Measurements from ENCODE around the gene IMPA2. TPM values are rescaled to one million over a fixed set of nuclear protein-coding genes. Genes with fewer than 3 reads are reported as not detected.

IMPA2 gene
- total RNA-seq, 1 experiment from 2014 or later = 37.6 TPM

DNA sequence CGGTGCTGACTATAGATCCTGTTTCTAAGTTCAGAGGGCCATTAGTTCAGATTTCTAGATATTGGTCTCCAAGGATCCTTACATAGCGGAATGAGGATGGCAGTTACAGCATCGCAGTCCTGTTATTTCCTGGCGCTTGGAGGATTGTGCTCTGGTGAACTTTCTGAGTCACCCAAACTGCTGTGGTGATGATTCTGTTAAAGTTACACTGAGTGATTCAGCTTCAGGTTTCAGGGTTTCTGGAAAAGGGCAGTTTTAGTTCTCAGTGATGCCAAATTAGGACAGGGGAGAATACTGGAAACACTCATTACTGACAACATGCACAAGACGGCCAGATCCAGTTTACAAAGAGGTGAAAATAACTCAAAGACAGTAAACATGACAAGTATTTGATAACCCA lies 60.3 kb downstream of the IMPA2 start:
- ChIA-PET CTCF (no interaction called here), POLR2A (no interaction called here)
- no peak for TF ChIP-seq REST (IDR thresholded peaks at IDR 0.05; ENCODE audit: insufficient read depth in 1 of 2, low read depth in 2 of 2, low read length in 1 of 2)
- TF ChIP-seq, protein P1, sequence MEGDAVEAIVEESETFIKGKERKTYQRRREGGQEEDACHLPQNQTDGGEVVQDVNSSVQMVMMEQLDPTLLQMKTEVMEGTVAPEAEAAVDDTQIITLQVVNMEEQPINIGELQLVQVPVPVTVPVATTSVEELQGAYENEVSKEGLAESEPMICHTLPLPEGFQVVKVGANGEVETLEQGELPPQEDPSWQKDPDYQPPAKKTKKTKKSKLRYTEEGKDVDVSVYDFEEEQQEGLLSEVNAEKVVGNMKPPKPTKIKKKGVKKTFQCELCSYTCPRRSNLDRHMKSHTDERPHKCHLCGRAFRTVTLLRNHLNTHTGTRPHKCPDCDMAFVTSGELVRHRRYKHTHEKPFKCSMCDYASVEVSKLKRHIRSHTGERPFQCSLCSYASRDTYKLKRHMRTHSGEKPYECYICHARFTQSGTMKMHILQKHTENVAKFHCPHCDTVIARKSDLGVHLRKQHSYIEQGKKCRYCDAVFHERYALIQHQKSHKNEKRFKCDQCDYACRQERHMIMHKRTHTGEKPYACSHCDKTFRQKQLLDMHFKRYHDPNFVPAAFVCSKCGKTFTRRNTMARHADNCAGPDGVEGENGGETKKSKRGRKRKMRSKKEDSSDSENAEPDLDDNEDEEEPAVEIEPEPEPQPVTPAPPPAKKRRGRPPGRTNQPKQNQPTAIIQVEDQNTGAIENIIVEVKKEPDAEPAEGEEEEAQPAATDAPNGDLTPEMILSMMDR (IDR thresholded peaks at IDR 0.05) = no peak
- TF ChIP-seq TCF7L2 (IDR thresholded peaks at IDR 0.05; ENCODE audit: low read depth, low read length) = no peak
- TF ChIP-seq SIN3A (IDR thresholded peaks at IDR 0.05; ENCODE audit: borderline replicate concordance, insufficient read depth, low read depth, low read length) = no peak
- TF ChIP-seq POLR2AphosphoS5 (IDR thresholded peaks at IDR 0.05; ENCODE audit: low read depth, low read length) = no peak
- Histone ChIP-seq H3K27me3 (ENCODE audit: control insufficient read depth, insufficient read depth, low read length) (no peaks in the 10 kb centered on the region), H3K9me3 (ENCODE audit: control insufficient read depth, insufficient read depth, low read depth, low read length) (no peaks in the 10 kb centered on the region), H3K4me1 (ENCODE audit: control insufficient read depth, insufficient read depth, low read length) (no peaks in the 10 kb centered on the region), H3K27ac (ENCODE audit: low read length) (no peak overlapping the region), H3K36me3 (ENCODE audit: control insufficient read depth, insufficient read depth, low read length) (no peaks in the 10 kb centered on the region), H3K4me3 (ENCODE audit: low read depth in 2 of 2, low read length in 2 of 2) (no peak overlapping the region)
- in situ Hi-C loops (cut with HindIII; ENCODE audit: low pct_unique_long_range_greater_than_20kb, low sequenced_read_pairs) = no loop called here
- intact Hi-C loops (cut with micrococcal nuclease; ENCODE audit: unreplicated experiment) = loop anchor here (5.0 kb wide), 1 partner anchor 309 kb away; no protein-coding TSS in a partner anchor
- no peak for ATAC-seq
- no peak for DNase-seq (ENCODE audit: low read depth, low spot score)
- BruUV-seq (replicated peaks) = no TSS peak

DNA sequence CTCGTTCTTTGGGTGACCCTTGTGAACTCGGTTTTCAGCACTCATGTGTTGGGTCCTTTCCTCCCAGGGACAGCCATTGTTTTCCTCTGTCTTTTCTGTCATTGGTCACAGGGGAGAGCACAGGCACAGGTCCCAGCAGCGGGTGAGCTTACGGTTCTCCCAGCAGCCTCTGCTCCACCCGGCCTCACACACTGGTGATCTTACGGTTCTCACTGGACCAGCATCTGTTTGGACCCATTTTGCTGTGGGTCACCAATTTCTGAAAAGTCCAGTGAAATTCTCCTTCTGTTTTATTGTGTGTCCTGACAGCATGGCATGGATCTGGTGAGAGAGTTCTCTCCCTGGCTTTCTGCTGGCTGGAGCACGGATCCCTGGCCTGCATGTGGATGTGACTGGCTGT lies 62.5 kb downstream of the IMPA2 start:
- no peak for TF ChIP-seq SIN3A (IDR thresholded peaks at IDR 0.05; ENCODE audit: borderline replicate concordance, insufficient read depth, low read depth, low read length)
- TF ChIP-seq REST (IDR thresholded peaks at IDR 0.05; ENCODE audit: insufficient read depth in 1 of 2, low read depth in 2 of 2, low read length in 1 of 2) = no peak
- no peak for ATAC-seq
- no peak overlapping the region for H3K27ac ChIP-seq (ENCODE audit: low read length)
- H3K27me3 ChIP-seq (ENCODE audit: control insufficient read depth, insufficient read depth, low read length) = no peaks in the 10 kb centered on the region
- H3K4me1 ChIP-seq (ENCODE audit: control insufficient read depth, insufficient read depth, low read length) = no peaks in the 10 kb centered on the region
- ChIA-PET CTCF (no interaction called here), POLR2A (no interaction called here)
- no peak overlapping the region for H3K4me3 ChIP-seq (ENCODE audit: low read depth in 2 of 2, low read length in 2 of 2)
- H3K36me3 ChIP-seq (ENCODE audit: control insufficient read depth, insufficient read depth, low read length) = no peaks in the 10 kb centered on the region
- no peak for DNase-seq (ENCODE audit: low read depth, low spot score)
- in situ Hi-C loops (cut with HindIII; ENCODE audit: low pct_unique_long_range_greater_than_20kb, low sequenced_read_pairs) (no loop called here), intact Hi-C loops (cut with micrococcal nuclease; ENCODE audit: unreplicated experiment) (loop anchor here (5.0 kb wide), 1 partner anchor 312 kb away; no protein-coding TSS in a partner anchor)
- H3K9me3 ChIP-seq (ENCODE audit: control insufficient read depth, insufficient read depth, low read depth, low read length) = no peaks in the 10 kb centered on the region
- no TSS peak for BruUV-seq (replicated peaks)
